DMS53 (cell line): Measurements from ENCODE around the gene HOXA1.

ENCODE experiments used
- DNase-seq: peaks from one replicate; lab custom pipeline; 2025; lab: John Stamatoyannopoulos, UW

Gene HOXA1

GRCh38 chr7:27091941-27092818, 3.6 kb downstream of the HOXA1 start:
- peak; percentile 53 for DNase-seq

- peak; percentile 93 for DNase-seq
Observed at GRCh38 chr7:27091105-27091504, 4.7 kb downstream of the HOXA1 start.

- DNase-seq: no peak
Observed at GRCh38 chr7:27088002-27088922, 7.5 kb downstream of the HOXA1 start.

GRCh38 chr7:27083646-27084045, 12.2 kb downstream of the HOXA1 start:
- DNase-seq: peak; percentile 56

- DNase-seq: no peak
Observed at GRCh38 chr7:27082171-27082570, 13.6 kb downstream of the HOXA1 start.

GRCh38 chr7:27080844-27081436, 14.9 kb downstream of the HOXA1 start:
- peak; percentile 26 for DNase-seq

- no peak for DNase-seq
Observed at GRCh38 chr7:27079234-27079975, 16.4 kb downstream of the HOXA1 start.

- DNase-seq: no peak
Observed at GRCh38 chr7:27078616-27079233, 17.1 kb downstream of the HOXA1 start.

- DNase-seq: peak; percentile 37
Observed at GRCh38 chr7:27073076-27073475, 22.7 kb downstream of the HOXA1 start.

- DNase-seq: no peak
Observed at GRCh38 chr7:27071622-27072390, 24.0 kb downstream of the HOXA1 start.

GRCh38 chr7:27068259-27068658, 27.5 kb downstream of the HOXA1 start:
- no peak for DNase-seq

- DNase-seq: no peak
Observed at GRCh38 chr7:27066148-27066547, 29.7 kb downstream of the HOXA1 start.

GRCh38 chr7:27065709-27066108, 30.1 kb downstream of the HOXA1 start:
- DNase-seq: no peak

GRCh38 chr7:27064661-27065060, 31.1 kb downstream of the HOXA1 start:
- DNase-seq: no peak

GRCh38 chr7:27064159-27064558, 31.6 kb downstream of the HOXA1 start:
- no peak for DNase-seq

GRCh38 chr7:27062946-27063345, 32.9 kb downstream of the HOXA1 start:
- DNase-seq: no peak

- peak; percentile 31 for DNase-seq
Observed at GRCh38 chr7:27053153-27053552, 42.6 kb downstream of the HOXA1 start.

- DNase-seq: no peak
Observed at GRCh38 chr7:27051451-27051850, 44.3 kb downstream of the HOXA1 start.

GRCh38 chr7:27048438-27048837, 47.4 kb downstream of the HOXA1 start:
- DNase-seq: no peak

- peak; percentile 47 for DNase-seq
Observed at GRCh38 chr7:27046854-27047549, 48.8 kb downstream of the HOXA1 start.
